Psoas muscle (tissue), 8 donors: ENCODE measurements around the gene RNF213. TPM values are rescaled to one million over a fixed set of nuclear protein-coding genes. Genes with fewer than 3 reads are reported as not detected.

Experiments used
- ATAC-seq, 4 donors: fragments of 200-7000 bp; cut with Tn5 transposase; one replicate each; pipeline ENCODE4 v1.9.1; 2020; ENCODE audit warnings: moderate library complexity in 3 of 4, mild to moderate bottlenecking in 2 of 4
- DNase-seq, 2 donors: peaks; one replicate each; pipeline ENCODE4 v3.0.0-alpha.2; 2020
- H3K27ac ChIP-seq: fragments of 200-600 bp; one replicate; pipeline ENCODE4 v1.8.0; 2022
- H3K27me3 ChIP-seq, 3 donors: fragments of 200-600 bp in 1 of 3; one replicate each; pipeline versions ENCODE4 v1.6.1 to v1.8.0; 2013 to 2022; ENCODE audit warnings: low read length in 2 of 3, mild to moderate bottlenecking in 2 of 3, moderate library complexity in 1 of 3; ENCODE audit not compliant: insufficient read depth in 3 of 3
- H3K36me3 ChIP-seq, 2 donors: fragments of 200-600 bp in 1 of 2; one replicate each; pipeline versions ENCODE4 v1.6.1 to v1.8.0; 2013 to 2022; ENCODE audit warnings: low read depth in 1 of 2, mild to moderate bottlenecking in 1 of 2, moderate library complexity in 1 of 2; ENCODE audit not compliant: insufficient read depth in 1 of 2
- H3K4me1 ChIP-seq: fragments of 200-600 bp; one replicate; pipeline ENCODE4 v1.8.0; 2022
- H3K4me3 ChIP-seq: fragments of 200-600 bp; one replicate; pipeline ENCODE4 v1.8.0; 2022; ENCODE audit warnings: mild to moderate bottlenecking
- H3K9me3 ChIP-seq: fragments of 200-600 bp; one replicate; pipeline ENCODE4 v1.8.0; 2022
- CTCF ChIP-seq: fragments of 200-600 bp; IDR thresholded peaks from one replicate; pipeline ENCODE4 v1.8.0; 2022; ENCODE audit warnings: antibody characterized with exemption
- WGBS, 3 donors: extraction: QIAGEN DNeasy Blood & Tissue Kit; methylation state at CpG; one replicate each; pipeline versions ENCODE4 v1.1.6 to v1.1.7; 2013; 5-methylcytosine and 5-hydroxymethylcytosine counted together
- intact Hi-C, 2 donors: fragments of 100-400 bp; cut with DNase I; formaldehyde crosslinking; loops; one replicate each; pipeline versions ENCODE4 v1.11.0 to v1.14.2; 2022
- polyA plus RNA-seq, 3 donors: library from polyadenylated mRNA; stranded (reverse); fragments of 200-250 nt; gene quantifications; one replicate each; pipeline ENCODE4 v1.2.3, GENCODE V29; 2013
- total RNA-seq, 4 donors: library from RNA; stranded (reverse); fragmentation: NEBNext Ultra II Directional in 2 of 4; extraction: Animal tissue kit (Norgen Biotek cat#: 25700) in 2 of 4; gene quantifications; one replicate each; pipeline versions ENCODE4 v1.2.1 to v1.2.4, GENCODE V29; 2021 to 2023
- donor health status: healthy with polysubstance abuse.
- donor health status: DM: no; HTN: no; CAD: no; lungs with moderate emphysema.
- donor health status: Bipolar disorder and iron deficiency.
- donor health status: healthy.
- donor health status: DM: yes; HTN: yes; CAD: no.
- donor health status: DM: no; HTN: no; CAD: no.
- donor health status: DM: no; HTN: no; CAD: no.
- donor health status: DM: yes; HTN: yes; CAD: no.

Gene RNF213
- total and polyA plus RNA-seq, 7 donors: 10.2 to 42.0 (median 33.7) TPM

- no peaks in the 10 kb centered on the region for H3K9me3 ChIP-seq
- no peak for TF ChIP-seq CTCF
- H3K36me3 ChIP-seq: peaks cover 7 to 100% of the 10 kb centered on the region in 2 donors
- no peak overlapping the region for H3K4me3 ChIP-seq
- WGBS, 3 donors: 88 to 92% (median 91%) methylated on average over 10 of the region's 10 CpGs
- no peak for ATAC-seq
- intact Hi-C loops: no loop called here
- DNase-seq: peak in 1 of 2 donors; percentile 16
- H3K27me3 ChIP-seq: no peaks in the 10 kb centered on the region
- H3K4me1 ChIP-seq: no peaks in the 10 kb centered on the region
- no peak overlapping the region for H3K27ac ChIP-seq
Observed at GRCh38 chr17:80292521-80292971, 31.9 kb downstream of the RNF213 start.

GRCh38 chr17:80294210-80294609 lies 33.6 kb downstream of the RNF213 start:
- DNase-seq (peak in 1 of 2 donors; percentile 39), ATAC-seq (no peak)
- H3K4me1 ChIP-seq: no peaks in the 10 kb centered on the region
- H3K4me3 ChIP-seq: no peak overlapping the region
- H3K36me3 ChIP-seq: peaks cover 7 to 100% of the 10 kb centered on the region in 2 donors
- no peak overlapping the region for H3K27ac ChIP-seq
- intact Hi-C loops: no loop called here
- WGBS, 3 donors: 76 to 83% (median 77%) methylated on average over 7 of the region's 7 CpGs
- H3K27me3 ChIP-seq: no peaks in the 10 kb centered on the region
- no peaks in the 10 kb centered on the region for H3K9me3 ChIP-seq
- TF ChIP-seq CTCF: no peak

GRCh38 chr17:80294653-80295052 lies 34.0 kb downstream of the RNF213 start:
- no peak overlapping the region for H3K4me3 ChIP-seq
- intact Hi-C loops: no loop called here
- peaks cover 7 to 100% of the 10 kb centered on the region in 2 donors for H3K36me3 ChIP-seq
- H3K9me3 ChIP-seq: no peaks in the 10 kb centered on the region
- ATAC-seq (no peak), DNase-seq (peak in 1 of 2 donors; percentile 34)
- 78 to 83% (median 80%) methylated on average over 6 of the region's 6 CpGs for WGBS, 3 donors
- no peak overlapping the region for H3K27ac ChIP-seq
- H3K27me3 ChIP-seq: no peaks in the 10 kb centered on the region
- no peak for TF ChIP-seq CTCF
- H3K4me1 ChIP-seq: no peaks in the 10 kb centered on the region

- peak in 1 of 4 donors; percentile 15 for ATAC-seq
- H3K36me3 ChIP-seq: peaks cover 7 to 100% of the 10 kb centered on the region in 2 donors
- DNase-seq: peak in 1 of 2 donors; percentile 41
- H3K4me1 ChIP-seq: no peaks in the 10 kb centered on the region
- no peaks in the 10 kb centered on the region for H3K27me3 ChIP-seq
- 89 to 91% (median 90%) methylated on average over 5 of the region's 5 CpGs for WGBS, 3 donors
- no peak overlapping the region for H3K27ac ChIP-seq
- TF ChIP-seq CTCF: no peak
- no peaks in the 10 kb centered on the region for H3K9me3 ChIP-seq
- no peak overlapping the region for H3K4me3 ChIP-seq
- intact Hi-C loops: no loop called here
Observed at GRCh38 chr17:80295146-80295545, 34.5 kb downstream of the RNF213 start.

- peaks cover 7 to 99% of the 10 kb centered on the region in 2 donors for H3K36me3 ChIP-seq
- no peak for ATAC-seq
Observed at GRCh38 chr17:80295559-80295958, 34.9 kb downstream of the RNF213 start.

More at GRCh38 chr17:80295559-80295958, 34.9 kb downstream of the RNF213 start:
- intact Hi-C loops: no loop called here
- Histone ChIP-seq H3K27ac (no peak overlapping the region), H3K27me3 (no peaks in the 10 kb centered on the region), H3K4me1 (no peaks in the 10 kb centered on the region), H3K4me3 (no peak overlapping the region), H3K9me3 (no peaks in the 10 kb centered on the region)
- TF ChIP-seq CTCF: no peak
- DNase-seq: no peak
- 88 to 95% (median 92%) methylated on average over 6 of the region's 6 CpGs for WGBS, 3 donors
